H1 (cell line): ENCODE measurements around the gene PHKG2. TPM values are rescaled to one million over a fixed set of nuclear protein-coding genes. Genes with fewer than 3 reads are reported as not detected.

Source experiments
- CTCF ChIA-PET: fragments of 300-600 bp; sonication (Branson Sonifier 250); formaldehyde crosslinking; loops from one replicate; lab custom pipeline; 2021; ENCODE audit not compliant: partially characterized antibody; lab: Charles Lee
- POLR2A ChIA-PET: fragments of 300-600 bp; sonication (Branson Sonifier 250); formaldehyde crosslinking; loops from one replicate; lab custom pipeline; 2021; ENCODE audit warnings: inconsistent platforms; ENCODE audit not compliant: partially characterized antibody; lab: Charles Lee
- DNase-seq, 2 experiments: peaks; one replicate each; pipeline versions ENCODE4 v3.0.0 to v3.0.0-alpha.2; 2010 to 2022; ENCODE audit warnings: low spot score in 2 of 2, low read depth in 1 of 2, mixed read lengths in 1 of 2
- FAIRE-seq: peaks from 2 replicates; lab custom pipeline; 2011; peaks lifted over from hg19 to GRCh38; lab: Jason Lieb, UNC
- H2AFZ ChIP-seq: 2 replicates; pipeline ENCODE4 v1.8.1; 2012; ENCODE audit warnings: low read length, inconsistent platforms
- H2AK5ac ChIP-seq: 2 replicates; pipeline ENCODE4 v1.6.1; 2013; ENCODE audit warnings: low read depth, low read length
- H2BK120ac ChIP-seq: replicated peaks from 2 replicates; pipeline ENCODE3; 2013; ENCODE audit warnings: low read depth, low read length, inconsistent platforms
- H2BK12ac ChIP-seq: 2 replicates; pipeline ENCODE4 v1.6.1; 2013; ENCODE audit warnings: low read depth, low read length
- H2BK15ac ChIP-seq: 2 replicates; pipeline ENCODE4 v1.6.1; 2013; ENCODE audit warnings: low read length
- H2BK20ac ChIP-seq: 2 replicates; pipeline ENCODE4 v1.6.1; 2013; ENCODE audit warnings: low read length
- H2BK5ac ChIP-seq: 2 replicates; pipeline ENCODE4 v1.6.1; 2013; ENCODE audit warnings: low read depth, low read length
- H3K14ac ChIP-seq: 2 replicates; pipeline ENCODE4 v1.6.1; 2013; ENCODE audit warnings: inconsistent platforms; ENCODE audit not compliant: insufficient read length
- H3K18ac ChIP-seq: 2 replicates; pipeline ENCODE4 v1.6.1; 2013; ENCODE audit warnings: low read length; ENCODE audit errors: extremely low read depth
- H3K23ac ChIP-seq: 2 replicates; pipeline ENCODE4 v1.6.1; 2013; ENCODE audit warnings: inconsistent platforms; ENCODE audit not compliant: insufficient read length
- H3K23me2 ChIP-seq: 2 replicates; pipeline ENCODE4 v1.6.1; 2013; ENCODE audit warnings: low read depth, low read length
- H3K27ac ChIP-seq: 2 replicates; pipeline ENCODE4 v1.6.1; 2011; ENCODE audit warnings: low read depth, low read length, inconsistent platforms
- H3K27me3 ChIP-seq, 4 experiments: replicated peaks in 1 of 4; 1 replicate in 1 of 4; 2 replicates in 3 of 4; pipeline versions ENCODE4 v1.6.1 to v1.8.1; 2011 to 2013; ENCODE audit warnings: low read length in 3 of 4, mild to moderate bottlenecking in 3 of 4, inconsistent platforms in 2 of 4, mixed read lengths in 2 of 4, moderate library complexity in 1 of 4; ENCODE audit not compliant: control insufficient read depth in 3 of 4, insufficient read depth in 3 of 4; ENCODE audit errors: extremely low read depth in 1 of 4
- H3K36me3 ChIP-seq, 4 experiments: 2 replicates each; pipeline versions ENCODE4 v1.6.1 to v1.8.1; 2011 to 2013; ENCODE audit warnings: mild to moderate bottlenecking in 4 of 4, low read length in 3 of 4, moderate library complexity in 2 of 4, control low read depth in 1 of 4, inconsistent platforms in 1 of 4; ENCODE audit not compliant: insufficient read depth in 4 of 4, control insufficient read depth in 2 of 4
- H3K4ac ChIP-seq: replicated peaks from 2 replicates; pipeline ENCODE3; 2013; ENCODE audit warnings: low read length, low read depth, mixed read lengths, inconsistent platforms; ENCODE audit not compliant: insufficient read length
- H3K4me1 ChIP-seq, 4 experiments: replicated peaks in 1 of 4; 1 replicate in 1 of 4; 2 replicates in 3 of 4; pipeline versions ENCODE4 v1.6.1 to v1.8.1; 2011 to 2013; ENCODE audit warnings: low read length in 3 of 4, inconsistent platforms in 2 of 4, mixed read lengths in 1 of 4; ENCODE audit not compliant: insufficient read depth in 4 of 4, control insufficient read depth in 3 of 4
- H3K4me2 ChIP-seq, 2 experiments: 2 replicates each; pipeline versions ENCODE4 v1.6.1 to v1.8.1; 2011 to 2013; ENCODE audit warnings: low read depth in 2 of 2, low read length in 2 of 2, control low read depth in 1 of 2, inconsistent platforms in 1 of 2, mild to moderate bottlenecking in 1 of 2; ENCODE audit not compliant: insufficient read depth in 1 of 2
- H3K4me3 ChIP-seq, 4 experiments: fragments of 200-600, 300-600 bp in 1 of 4; sonication (generic), shearing (Covaris generic), sonication (Bioruptor Twin) in 1 of 4; 2 replicates each; pipeline versions ENCODE4 v1.5.1 to v1.8.1; 2011 to 2016; ENCODE audit warnings: low read length in 4 of 4, low read depth in 3 of 4, control low read depth in 2 of 4, inconsistent platforms in 2 of 4, mild to moderate bottlenecking in 2 of 4, mixed read lengths in 1 of 4, moderate library complexity in 1 of 4; ENCODE audit not compliant: insufficient read depth in 2 of 4; ENCODE audit errors: extremely low read depth in 1 of 4
- H3K56ac ChIP-seq: replicated peaks from 2 replicates; pipeline ENCODE3; 2013; ENCODE audit warnings: low read depth, mild to moderate bottlenecking, mixed read lengths, low read length, inconsistent platforms; ENCODE audit not compliant: insufficient read length
- H3K79me1 ChIP-seq: 2 replicates; pipeline ENCODE4 v1.6.1; 2013; ENCODE audit warnings: low read depth, low read length, control low read depth
- H3K79me2 ChIP-seq, 2 experiments: 2 replicates each; pipeline versions ENCODE4 v1.6.1 to v1.8.1; 2012 to 2013; ENCODE audit warnings: low read length in 2 of 2, mild to moderate bottlenecking in 2 of 2, inconsistent platforms in 1 of 2; ENCODE audit not compliant: insufficient read depth in 2 of 2, control insufficient read depth in 1 of 2
- H3K9ac ChIP-seq, 4 experiments: replicated peaks in 1 of 4; 1 replicate in 1 of 4; 2 replicates in 3 of 4; pipeline versions ENCODE4 v1.6.1 to v1.8.1; 2011 to 2013; ENCODE audit warnings: low read depth in 3 of 4, low read length in 3 of 4, control low read depth in 2 of 4, mild to moderate bottlenecking in 2 of 4, moderate library complexity in 2 of 4, inconsistent platforms in 1 of 4; ENCODE audit errors: extremely low read depth in 1 of 4
- H3K9me3 ChIP-seq, 2 experiments: 2 replicates each; pipeline versions ENCODE4 v1.6.1 to v1.8.1; 2012 to 2013; ENCODE audit warnings: mild to moderate bottlenecking in 2 of 2, moderate library complexity in 2 of 2, control low read depth in 1 of 2, inconsistent platforms in 1 of 2, low read depth in 1 of 2, low read length in 1 of 2, mixed read lengths in 1 of 2; ENCODE audit not compliant: insufficient read depth in 2 of 2
- H4K20me1 ChIP-seq, 2 experiments: replicated peaks in 1 of 2; 2 replicates each; pipeline versions ENCODE3 to v1.8.1; 2011 to 2013; ENCODE audit warnings: inconsistent platforms in 2 of 2, low read length in 2 of 2, mild to moderate bottlenecking in 1 of 2; ENCODE audit not compliant: insufficient read depth in 2 of 2, control insufficient read depth in 1 of 2
- H4K5ac ChIP-seq: 2 replicates; pipeline ENCODE4 v1.6.1; 2013; ENCODE audit warnings: low read length, low read depth, mixed read lengths, inconsistent platforms; ENCODE audit not compliant: insufficient read length
- H4K8ac ChIP-seq: 2 replicates; pipeline ENCODE4 v1.8.0; 2013; ENCODE audit warnings: mild to moderate bottlenecking, moderate library complexity, low read length, inconsistent platforms; ENCODE audit not compliant: insufficient read depth; ENCODE audit errors: extremely low read depth
- H4K91ac ChIP-seq: replicated peaks from 2 replicates; pipeline ENCODE3; 2013; ENCODE audit warnings: low read length, mixed read lengths, inconsistent platforms; ENCODE audit not compliant: insufficient read length
- ATF3 ChIP-seq: IDR thresholded peaks from 2 replicates; pipeline ENCODE4 v1.6.1; 2011; ENCODE audit warnings: low read depth, mild to moderate bottlenecking, low read length; ENCODE audit not compliant: insufficient read depth
- CTBP2 ChIP-seq: IDR thresholded peaks from 2 replicates; pipeline ENCODE4 v1.7.0; 2011; ENCODE audit warnings: borderline replicate concordance, mild to moderate bottlenecking, moderate library complexity, mixed read lengths, low read length; ENCODE audit not compliant: insufficient read depth, insufficient read length
- POLR2A ChIP-seq, 2 experiments: IDR thresholded peaks; 1 replicate in 1 of 2; 2 replicates in 1 of 2; pipeline ENCODE4 v1.6.1; 2011; ENCODE audit warnings: low read depth in 2 of 2, low read length in 2 of 2, mild to moderate bottlenecking in 2 of 2; ENCODE audit errors: control extremely low read depth in 1 of 2
- SUZ12 ChIP-seq: fragments of 200-600 bp; sonication (generic); IDR thresholded peaks from 2 replicates; pipeline ENCODE4 v1.6.1; 2012; ENCODE audit warnings: mild to moderate bottlenecking, inconsistent platforms, low read length, moderate library complexity, mixed read lengths
- WGBS, 2 experiments: shearing (Covaris generic) in 1 of 2; methylation state at CpG; one replicate each; pipeline versions ENCODE4 v1.1.6 to v1.1.7; 2013 to 2015; ENCODE audit warnings: low lambda C conversion rate in 2 of 2, mixed read lengths in 2 of 2, inconsistent platforms in 1 of 2, low coverage in 1 of 2, missing lambda C conversion rate in 1 of 2; ENCODE audit not compliant: insufficient replicate concordance in 2 of 2, insufficient coverage in 1 of 2, insufficient read length in 1 of 2; ENCODE audit errors: extremely low coverage in 1 of 2, missing lambda C conversion rate in 1 of 2; 5-methylcytosine and 5-hydroxymethylcytosine counted together
- polyA plus RNA-seq, 7 experiments: library from polyadenylated mRNA; depleted of rRNA in 3 of 7; stranded (reverse) in 5 of 7; unstranded in 2 of 7; fragments of >200 nt in 5 of 7; fragments of 200-250 nt in 2 of 7; gene quantifications; 1 replicate in 5 of 7; 2 replicates in 1 of 7; 4 replicates in 1 of 7; pipeline versions ENCODE4 v1.2.1 to v1.2.3, GENCODE V29; 2011 to 2013; ENCODE audit warnings: missing spikeins in 2 of 7, mixed read lengths in 2 of 7
- total RNA-seq: library from RNA; stranded (reverse); fragmentation: NEBNext Ultra II Directional; extraction: Animal tissue kit (Norgen Biotek cat#: 25700); gene quantifications from 2 replicates; pipeline ENCODE4 v1.2.1, GENCODE V29; 2021

PHKG2 gene
- total and polyA plus RNA-seq, 2 of the 8 experiments (the other 6 are each of a cell fraction or from before 2014, with no cell fraction given): 36.0 to 53.4 TPM

- 2% methylated on average over 77 of the region's 81 CpGs; no CpG with 5 or more reads in 1 of the 2 experiments for WGBS, 2 experiments
- no peak overlapping the region for H2AFZ ChIP-seq
- FAIRE-seq: no peak
- TF ChIP-seq POLR2A (IDR thresholded peaks at IDR 0.05; ENCODE audit: control extremely low read depth in 1 of 2, low read depth in 2 of 2, low read length in 2 of 2) (peak; percentile 85 to 87), ATF3 (no peak), SUZ12 (no peak), CTBP2 (no peak)
Observed at GRCh38 chr16:30775392-30776188, 27.4 kb downstream of the PHKG2 start.

More at GRCh38 chr16:30775392-30776188, 27.4 kb downstream of the PHKG2 start:
- CTCF ChIA-PET: interaction anchor here (0.8 to 1.4 kb wide), 2 partner anchors 13 to 38 kb away, joined by 3 to 4 read pairs; no protein-coding TSS in a partner anchor
- peak; percentile 78 to 89 for DNase-seq
- Histone ChIP-seq H3K27ac (peak overlapping the region; percentile 89), H2BK5ac (peak overlapping the region; percentile 93), H3K27me3 (no peaks in the 10 kb centered on the region), H3K79me2 (no peaks in the 10 kb centered on the region), H3K56ac (peak overlapping the region; percentile 88), H2AK5ac (no peak overlapping the region), H3K4me3 (peak overlapping the region; percentile 67 to 84 (median 76)), H3K36me3 (peaks cover 12 to 30% (median 24%) of the 10 kb centered on the region in 4 experiments), H4K5ac (peak overlapping the region; percentile 59), H2BK20ac (no peak overlapping the region), H4K8ac (peak overlapping the region; percentile 99), H3K4me1 (peaks cover 0 to 11% (median 5%) of the 10 kb centered on the region in 4 experiments; a peak in 5 of 7 replicates), H2BK120ac (peak overlapping the region; percentile 39), H2BK15ac (no peak overlapping the region), H3K23me2 (peaks cover 4% of the 10 kb centered on the region; the same call in 1 of the 2 replicates), H4K91ac (peak overlapping the region; percentile 86), H2BK12ac (peak overlapping the region; percentile 68; the same call in 1 of the 2 replicates), H4K20me1 (peaks cover 4 to 35% of the 10 kb centered on the region in 2 experiments), H3K9ac (peak overlapping the region; percentile 87 to 99 (median 94)), H3K18ac (peak overlapping the region; percentile 88), H3K79me1 (no peaks in the 10 kb centered on the region; the same call in 1 of the 2 replicates), H3K4ac (peak overlapping the region; percentile 2), H3K23ac (no peak overlapping the region), H3K14ac (no peak overlapping the region), H3K9me3 (no peaks in the 10 kb centered on the region), H3K4me2 (peak overlapping the region; percentile 63 to 92)
- POLR2A ChIA-PET: interaction anchor here (0.8 to 6.5 kb wide), 34 partner anchors 6 to 178 kb away, joined by 3 to 63 read pairs (median 4); partner anchors contain the start of genes CFAP119, CTF1, FBXL19 and PHKG2
